Left lobe of liver (tissue), 2 donors: Measurements from ENCODE around the gene TMEM239. TPM values are rescaled to one million over a fixed set of nuclear protein-coding genes. Genes with fewer than 3 reads are reported as not detected.
"Not testable (repeated sequence)": the region's sequence is repeated elsewhere in the genome, so short reads cannot be mapped to it uniquely, and the experiment has no call there.

ENCODE experiments used
- ATAC-seq: fragments of 200-7000 bp; cut with Tn5 transposase; one replicate; pipeline ENCODE4 v1.9.1; 2020; ENCODE audit warnings: mild to moderate bottlenecking, moderate library complexity
- DNase-seq: peaks from one replicate; pipeline ENCODE4 v3.0.0-alpha.2; 2020; ENCODE audit warnings: low spot score
- total RNA-seq: library from RNA; stranded (reverse); gene quantifications from one replicate; pipeline ENCODE4 v1.2.1, GENCODE V29; 2021
- donor health status: DM: no; HTN: no; CAD: no; lungs with moderate emphysema.
- donor health status: DM: no; HTN: yes; CAD: no.

TMEM239 gene
- total RNA-seq, 1 donor from 2014 or later, result not detected

DNA sequence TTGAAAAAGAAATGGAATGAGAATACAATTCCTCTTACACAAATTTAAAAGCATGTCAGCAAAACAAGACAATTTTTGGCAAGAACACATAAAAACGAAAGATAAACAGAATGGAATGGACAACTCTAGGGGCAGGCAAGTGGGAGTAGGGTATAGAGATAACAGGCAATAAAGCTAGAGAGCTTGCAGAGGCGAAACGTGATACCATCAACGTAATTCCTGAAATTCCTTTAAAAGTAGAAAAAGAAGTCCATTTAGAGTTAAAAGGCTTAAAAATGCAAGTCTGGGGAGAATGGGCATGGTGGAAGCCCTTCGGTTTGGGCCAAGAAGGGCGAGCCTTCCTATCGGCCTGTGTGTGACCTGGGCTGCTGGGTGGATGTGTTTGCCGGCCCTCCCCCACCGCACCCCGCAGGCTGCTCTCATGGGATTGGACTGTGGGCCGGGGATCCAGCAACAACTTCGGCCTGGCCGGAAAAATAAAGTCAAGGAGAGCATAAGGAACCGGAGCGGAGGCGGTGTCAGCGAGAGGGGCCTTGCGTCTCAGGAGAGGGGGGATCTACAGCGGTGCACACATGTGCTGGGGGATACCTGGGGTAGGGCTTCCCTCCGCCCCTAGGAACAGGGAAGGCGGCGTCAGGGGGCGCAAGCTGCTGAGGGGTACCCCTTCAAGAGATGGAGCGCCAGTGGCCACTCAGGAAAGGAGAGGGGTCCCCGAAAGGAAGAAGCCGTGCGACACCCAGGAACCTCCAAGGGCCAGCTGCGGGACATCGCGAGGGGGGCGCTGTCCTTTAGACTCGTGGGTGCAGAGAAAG lies 4.1 kb downstream of the TMEM239 start:
- DNase-seq, result peak; percentile 33
- no peak for ATAC-seq

DNA sequence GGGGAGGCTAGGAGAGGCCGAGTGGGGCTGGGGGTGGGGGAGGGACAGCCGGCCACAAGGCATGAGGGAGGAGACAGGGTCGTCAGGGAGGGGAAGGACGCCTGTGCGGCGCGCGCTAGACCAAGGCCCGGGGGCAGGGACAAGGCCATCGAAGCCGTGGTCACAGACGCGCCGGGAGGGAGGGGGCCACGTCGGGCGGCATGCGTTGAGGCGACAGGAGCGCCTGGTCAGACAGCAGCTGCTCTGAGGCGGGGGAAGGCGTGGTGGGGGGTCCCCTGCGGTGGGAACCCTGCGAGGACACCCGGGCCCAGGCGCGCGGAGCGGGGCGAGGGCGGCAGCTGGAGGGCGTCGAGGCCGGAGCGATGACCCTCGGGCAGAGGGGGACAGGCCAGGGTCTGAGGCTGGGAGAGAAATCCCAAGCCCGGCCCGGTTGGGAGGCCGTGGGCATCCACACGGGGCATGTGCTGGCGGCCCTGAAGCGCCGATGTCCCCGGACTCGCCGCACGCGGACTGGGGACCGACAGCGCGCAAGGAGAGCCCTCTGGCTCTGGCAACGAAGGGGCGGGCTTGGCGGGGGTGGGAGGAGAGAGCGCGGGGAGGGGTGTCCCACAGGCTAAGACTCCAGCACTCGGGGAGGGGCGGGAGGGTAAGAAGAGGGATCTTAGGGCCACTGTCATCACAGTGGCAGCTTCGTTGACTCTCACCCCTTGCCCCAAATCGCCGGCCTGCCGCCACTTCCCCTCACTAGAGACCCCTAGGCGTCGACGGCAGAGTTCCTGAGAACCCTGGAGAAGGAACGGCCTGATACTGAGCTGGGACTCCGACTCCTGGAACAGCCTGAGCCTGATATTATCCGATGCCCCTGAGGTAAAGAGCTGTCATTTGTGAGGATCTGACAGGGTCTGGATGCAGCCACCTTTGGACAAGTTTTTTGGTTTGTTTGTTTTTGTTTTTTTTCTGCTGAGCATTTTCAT lies 5.0 kb downstream of the TMEM239 start:
- ATAC-seq, result no peak

DNA sequence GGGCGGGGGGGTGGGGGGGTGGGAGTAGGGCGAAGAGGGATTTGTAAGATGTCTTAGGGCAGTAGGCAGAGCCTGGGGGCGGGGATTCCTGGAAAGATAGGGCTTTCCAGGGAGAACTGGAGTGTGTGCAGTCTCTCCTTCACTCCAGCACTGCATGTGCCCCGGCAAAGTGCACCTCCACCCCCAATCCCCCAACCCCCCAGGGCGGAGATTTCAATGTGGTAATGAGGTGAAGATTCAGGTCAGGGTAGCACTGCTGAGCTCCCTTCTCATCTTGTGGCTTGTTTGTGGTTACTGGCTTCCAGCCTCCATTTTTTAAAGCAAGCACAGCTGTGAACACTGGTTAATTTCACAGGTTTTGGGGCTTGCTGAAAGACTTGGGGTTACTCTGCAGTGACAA lies 5.9 kb downstream of the TMEM239 start:
- ATAC-seq (no peak), DNase-seq (peak; percentile 3)

More for the DNA sequence above, 5.0 kb downstream of the TMEM239 start:
- DNase-seq, result peak; percentile 39

DNA sequence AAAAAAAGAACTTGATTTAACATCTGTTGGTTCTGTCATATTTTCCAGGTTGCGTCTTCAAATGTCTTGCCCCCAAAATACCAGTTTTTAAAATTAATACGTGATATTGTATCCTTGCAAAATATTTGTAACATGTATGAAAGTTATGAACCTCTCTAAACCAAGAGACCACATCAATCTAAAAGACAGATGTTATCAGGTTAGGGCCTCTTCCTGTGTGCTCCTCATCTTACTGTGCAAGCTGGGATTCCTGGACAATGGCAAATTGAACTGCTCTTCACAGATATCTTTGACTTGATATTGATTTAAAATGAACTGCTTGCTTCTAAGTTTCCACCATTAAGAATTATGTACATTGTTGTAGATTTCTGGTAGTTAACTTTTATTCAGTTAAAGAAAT lies 9.6 kb downstream of the TMEM239 start:
- ATAC-seq (no peak), DNase-seq (no peak)

DNA sequence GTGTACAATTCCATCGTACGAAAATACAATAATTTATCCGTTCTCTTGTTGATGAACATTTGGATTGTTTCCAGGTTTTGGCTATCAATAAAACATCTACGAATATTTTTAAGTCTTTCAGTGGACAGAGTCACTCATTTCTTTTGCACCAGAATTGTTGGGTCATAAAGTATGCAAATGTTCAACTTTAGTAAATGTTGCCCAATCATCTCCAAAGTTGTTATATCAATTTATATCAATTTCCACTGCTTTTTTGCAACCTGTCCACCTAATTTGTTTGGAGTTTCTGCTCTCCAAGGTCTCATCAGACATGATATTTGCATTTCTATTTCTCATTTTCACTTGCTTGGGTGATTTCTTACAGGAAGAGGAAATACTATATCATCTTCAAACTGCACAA lies 10.5 kb downstream of the TMEM239 start:
- DNase-seq, result no peak
- no peak for ATAC-seq

DNA sequence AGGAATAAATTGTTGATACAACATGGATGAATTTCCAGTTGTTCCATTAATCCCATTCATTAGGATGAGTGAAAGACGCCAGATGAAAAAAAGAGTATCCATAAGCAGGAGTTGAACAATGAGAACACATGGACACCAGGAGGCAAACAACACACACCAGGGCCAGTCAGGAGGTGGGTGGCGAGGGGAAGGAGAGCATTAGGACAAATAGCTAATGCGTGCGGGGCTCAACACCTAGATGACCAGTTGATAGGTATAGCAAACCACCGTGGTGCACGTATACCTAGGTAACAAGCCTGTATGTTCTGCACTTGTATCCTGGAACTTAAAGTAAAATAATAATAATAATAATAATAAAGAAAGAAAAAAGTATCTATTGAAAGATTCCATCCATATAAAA lies 13.2 kb downstream of the TMEM239 start:
- DNase-seq, result peak; percentile 8

DNA sequence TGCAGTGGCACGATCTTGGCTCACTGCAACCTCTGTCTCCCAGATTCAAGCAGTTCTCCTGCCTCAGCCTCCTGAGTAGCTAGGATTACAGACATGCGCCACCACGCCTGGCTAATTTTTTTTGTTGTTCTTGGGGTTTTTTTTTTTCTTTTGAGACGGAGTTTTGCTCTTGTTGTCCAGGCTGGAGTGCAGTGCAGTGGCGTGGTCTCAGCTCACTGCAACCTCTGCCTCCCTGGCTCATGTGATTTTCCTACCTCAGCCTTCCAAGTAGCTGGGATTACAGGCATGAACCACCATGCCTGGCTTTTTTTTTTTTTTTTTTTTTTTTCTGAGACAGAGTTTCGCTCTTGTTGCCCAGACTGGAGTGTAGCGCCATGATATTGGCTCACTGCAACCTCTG lies 15.0 kb downstream of the TMEM239 start:
- peak; percentile 1 for DNase-seq
- ATAC-seq, result not testable (repeated sequence)

More for the DNA sequence above, 13.2 kb downstream of the TMEM239 start:
- ATAC-seq, result no peak

DNA sequence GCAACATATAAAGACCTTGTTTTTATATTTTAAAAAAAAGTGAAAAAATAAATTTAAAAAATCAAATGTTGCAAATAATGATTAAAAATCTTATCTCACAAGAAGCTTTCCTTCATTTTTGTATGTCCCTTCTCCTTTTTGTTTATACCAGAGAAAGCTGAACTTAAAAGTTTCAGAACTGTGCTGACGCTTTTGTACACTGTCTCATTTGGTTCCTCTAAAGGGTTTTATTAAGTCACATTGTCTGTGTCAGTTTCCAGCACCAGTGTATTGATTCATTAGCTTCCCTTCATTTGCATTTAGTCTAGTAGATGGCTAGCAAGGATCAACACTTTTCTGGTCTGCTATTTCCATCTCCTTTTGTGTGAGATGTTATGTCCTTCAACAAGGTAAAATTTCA lies 17.6 kb downstream of the TMEM239 start:
- DNase-seq (no peak), ATAC-seq (no peak)

DNA sequence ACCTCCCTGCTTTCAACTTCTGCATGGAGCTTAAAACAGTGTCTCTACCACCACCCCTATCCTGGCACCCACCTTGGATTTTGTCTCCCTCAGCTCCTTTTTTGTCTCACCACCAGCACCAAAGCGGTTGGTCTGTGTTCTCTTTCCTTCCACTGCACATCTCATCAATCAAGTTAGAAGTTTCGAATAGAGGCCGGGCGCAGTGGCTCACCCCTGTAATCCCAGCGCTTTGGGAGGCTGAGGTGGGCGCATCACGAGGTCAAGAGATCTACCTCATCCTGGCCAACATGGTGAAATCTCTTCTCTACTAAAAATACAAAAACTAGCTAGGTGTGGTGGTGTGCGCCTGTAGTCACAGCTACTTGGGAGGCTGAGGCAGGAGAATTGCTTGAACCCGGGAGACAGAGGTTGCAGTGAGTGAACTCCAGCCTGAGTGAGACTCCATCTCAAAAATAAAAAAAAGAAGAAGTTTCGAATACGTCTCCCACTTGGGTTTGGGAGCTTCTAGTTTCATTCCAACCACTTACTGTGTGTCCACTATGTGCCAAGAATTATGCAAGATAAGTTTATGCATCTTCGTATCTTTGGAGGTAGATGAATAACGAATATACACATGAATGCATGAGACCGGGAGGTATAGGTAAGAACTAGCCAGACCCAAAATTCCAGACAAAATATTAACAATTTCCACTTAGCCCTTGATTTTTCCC lies 18.4 kb downstream of the TMEM239 start:
- no peak for ATAC-seq
- DNase-seq, result no peak

DNA sequence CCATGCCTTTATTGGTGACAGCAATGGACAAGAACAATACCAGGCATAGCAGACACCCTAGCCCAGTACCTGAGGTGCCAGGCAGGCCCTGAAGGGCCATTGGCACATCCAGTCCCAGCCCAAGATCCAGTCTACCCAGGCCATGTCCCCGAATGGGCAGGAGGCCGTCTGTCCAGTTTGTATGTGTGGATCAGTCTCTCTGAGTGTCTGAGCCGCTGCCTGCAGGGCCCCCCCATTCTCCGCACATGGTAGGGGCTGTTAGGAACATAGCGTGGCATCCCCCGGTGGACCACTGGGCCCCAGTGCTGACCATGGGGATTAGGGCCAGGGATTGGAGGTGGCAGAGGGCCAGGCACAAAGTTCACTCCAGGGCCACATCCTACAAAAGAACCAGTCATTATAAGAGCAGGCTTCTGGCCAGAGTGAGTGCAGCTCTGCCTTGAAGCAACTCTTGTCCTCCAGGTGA lies 19.2 kb downstream of the TMEM239 start:
- no peak for DNase-seq
- no peak for ATAC-seq

DNA sequence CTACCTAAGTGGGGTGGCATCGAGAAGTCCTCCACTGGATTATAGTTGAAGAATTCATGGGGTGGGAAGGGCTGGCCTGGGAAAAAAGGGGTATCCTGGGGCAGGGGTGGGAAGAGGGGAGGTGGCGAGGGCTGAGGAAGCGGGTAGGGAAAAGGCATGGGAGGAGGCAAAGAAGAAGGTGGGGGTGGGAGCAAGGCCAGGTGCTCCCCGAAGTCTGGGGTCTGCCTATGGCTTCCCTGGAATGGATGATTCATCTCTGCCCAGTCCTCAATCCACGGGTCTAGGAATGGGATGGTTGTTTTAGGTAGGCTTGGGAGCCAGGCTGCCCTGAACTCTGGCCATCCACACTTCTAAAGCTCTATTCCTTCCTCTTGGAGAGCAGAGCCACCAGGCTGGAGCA lies 19.9 kb downstream of the TMEM239 start:
- ATAC-seq (no peak), DNase-seq (no peak)

DNA sequence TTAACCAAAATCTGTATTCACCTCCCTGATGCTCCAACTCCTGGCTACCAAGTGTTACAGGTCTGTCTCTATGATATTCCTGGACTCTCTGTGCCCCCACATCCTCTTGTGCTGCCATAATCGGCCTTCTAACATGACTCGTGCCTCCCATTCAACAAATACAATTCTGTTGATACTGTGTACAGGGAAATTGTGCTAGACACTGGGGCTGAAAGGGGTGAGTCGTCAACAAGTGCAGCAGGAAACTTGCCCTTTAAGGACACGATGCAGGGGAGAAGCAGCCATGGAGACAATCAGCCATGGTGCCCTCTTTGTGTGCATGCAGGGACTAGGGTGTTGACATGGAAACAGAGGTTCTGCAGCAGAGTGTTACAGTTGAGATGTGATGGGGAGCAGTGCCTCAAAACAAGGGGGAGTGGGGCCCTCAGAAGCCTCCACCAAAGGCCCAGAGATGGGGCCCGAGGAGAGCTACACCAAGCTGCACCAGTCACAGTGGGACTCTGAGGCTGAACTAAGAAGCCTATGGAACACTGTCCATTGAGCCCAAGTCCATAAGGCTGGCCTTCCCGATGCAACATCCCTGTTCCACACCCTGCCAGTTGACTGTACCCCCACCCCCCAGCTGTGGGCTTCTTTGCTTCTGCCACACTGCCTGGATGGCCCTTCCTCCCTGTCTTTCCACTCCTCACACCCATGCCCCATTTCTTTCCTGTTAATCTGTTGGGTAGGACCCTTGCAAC lies 21.2 kb downstream of the TMEM239 start:
- DNase-seq (peak; percentile 10), ATAC-seq (no peak)

DNA sequence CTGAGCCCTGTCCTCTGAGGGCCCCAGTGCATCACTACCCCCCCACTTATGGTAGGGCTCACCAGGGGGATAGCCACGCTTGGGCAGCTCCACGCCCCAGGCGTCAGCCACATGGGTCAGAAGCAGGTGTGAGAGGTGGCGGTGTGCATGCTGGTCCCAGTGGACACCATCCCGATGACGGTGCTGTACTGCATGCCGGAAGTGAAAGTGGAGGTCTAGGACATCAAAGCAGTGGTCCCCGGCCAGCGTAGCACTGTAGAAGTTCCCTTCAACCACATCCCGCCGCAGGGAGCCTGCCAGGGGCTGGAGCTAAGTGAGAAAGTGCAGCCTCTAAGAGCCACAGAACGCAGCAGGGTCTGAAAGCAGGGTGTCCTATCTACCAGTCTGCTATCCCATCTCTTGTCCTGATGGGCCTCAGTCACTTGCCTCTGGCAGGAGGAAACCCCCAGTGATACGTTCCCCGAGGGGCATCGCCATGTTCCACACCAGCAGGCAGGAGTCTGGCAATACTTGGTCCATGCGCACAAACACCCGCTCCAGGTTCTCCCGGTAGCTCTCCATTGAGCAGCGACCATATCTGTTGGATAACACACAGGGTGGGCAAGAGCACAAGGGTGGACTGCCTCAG lies 22.1 kb downstream of the TMEM239 start:
- no peak for ATAC-seq
- DNase-seq, result no peak

DNA sequence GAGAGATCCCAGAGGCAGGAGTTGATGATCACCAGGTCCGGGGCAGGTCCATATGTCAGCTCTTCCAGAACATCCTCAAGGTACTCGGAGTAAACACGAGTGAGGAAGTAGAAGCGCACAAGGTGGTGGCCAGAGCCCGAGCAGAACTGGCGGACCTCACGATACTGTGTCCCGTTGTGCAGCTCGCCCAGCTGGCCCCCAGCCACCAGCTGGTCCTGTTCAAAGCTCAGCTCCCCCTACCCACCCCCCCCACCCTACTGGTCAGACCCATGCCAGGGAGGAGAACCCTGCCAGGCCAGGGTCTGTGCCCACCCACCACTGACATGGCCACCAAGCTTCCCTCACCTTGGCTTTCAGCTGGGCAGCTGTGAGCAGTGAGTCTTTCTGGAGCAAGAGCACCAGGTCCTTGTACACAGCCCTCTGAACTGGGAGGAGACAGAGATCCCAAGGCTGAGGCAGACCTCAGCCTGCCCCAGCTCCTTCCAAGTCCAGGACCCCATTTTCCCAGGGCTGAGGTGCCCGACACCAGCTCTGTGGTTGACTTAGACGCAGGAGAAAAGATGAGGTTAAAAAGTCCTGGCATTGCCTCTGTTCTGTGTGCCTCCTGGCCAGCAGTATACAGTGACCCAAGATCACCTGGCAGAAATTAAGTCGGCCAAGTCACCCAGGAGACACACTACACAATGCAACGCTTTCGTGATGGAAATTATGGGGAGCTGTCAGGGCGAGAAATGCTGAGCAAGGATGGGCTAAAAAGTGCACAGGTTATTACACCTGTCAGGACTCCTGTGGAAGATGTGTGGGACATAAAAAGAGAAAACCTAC lies 22.9 kb downstream of the TMEM239 start:
- ATAC-seq (no peak), DNase-seq (no peak)

DNA sequence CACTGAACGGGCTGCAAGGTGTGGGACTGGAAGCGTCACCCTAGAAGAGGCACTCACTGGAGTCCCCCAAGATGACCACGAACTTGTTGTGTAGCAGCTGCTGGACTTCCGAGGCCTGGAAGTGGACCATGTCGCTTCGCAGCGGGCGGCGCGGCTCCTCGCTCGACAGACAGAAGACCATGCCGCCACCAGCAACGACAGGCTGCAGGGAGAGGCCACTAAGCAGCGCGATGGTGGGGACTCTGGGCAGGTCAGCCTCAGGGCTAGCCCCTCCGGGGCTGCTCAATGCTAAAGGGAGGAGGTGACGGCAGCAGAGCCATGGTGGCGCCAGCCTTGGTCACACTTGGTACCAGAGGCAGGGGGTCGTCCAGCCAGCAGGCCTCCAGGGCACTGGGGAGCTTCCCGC lies 23.6 kb downstream of the TMEM239 start:
- no peak for DNase-seq
- ATAC-seq, result no peak

DNA sequence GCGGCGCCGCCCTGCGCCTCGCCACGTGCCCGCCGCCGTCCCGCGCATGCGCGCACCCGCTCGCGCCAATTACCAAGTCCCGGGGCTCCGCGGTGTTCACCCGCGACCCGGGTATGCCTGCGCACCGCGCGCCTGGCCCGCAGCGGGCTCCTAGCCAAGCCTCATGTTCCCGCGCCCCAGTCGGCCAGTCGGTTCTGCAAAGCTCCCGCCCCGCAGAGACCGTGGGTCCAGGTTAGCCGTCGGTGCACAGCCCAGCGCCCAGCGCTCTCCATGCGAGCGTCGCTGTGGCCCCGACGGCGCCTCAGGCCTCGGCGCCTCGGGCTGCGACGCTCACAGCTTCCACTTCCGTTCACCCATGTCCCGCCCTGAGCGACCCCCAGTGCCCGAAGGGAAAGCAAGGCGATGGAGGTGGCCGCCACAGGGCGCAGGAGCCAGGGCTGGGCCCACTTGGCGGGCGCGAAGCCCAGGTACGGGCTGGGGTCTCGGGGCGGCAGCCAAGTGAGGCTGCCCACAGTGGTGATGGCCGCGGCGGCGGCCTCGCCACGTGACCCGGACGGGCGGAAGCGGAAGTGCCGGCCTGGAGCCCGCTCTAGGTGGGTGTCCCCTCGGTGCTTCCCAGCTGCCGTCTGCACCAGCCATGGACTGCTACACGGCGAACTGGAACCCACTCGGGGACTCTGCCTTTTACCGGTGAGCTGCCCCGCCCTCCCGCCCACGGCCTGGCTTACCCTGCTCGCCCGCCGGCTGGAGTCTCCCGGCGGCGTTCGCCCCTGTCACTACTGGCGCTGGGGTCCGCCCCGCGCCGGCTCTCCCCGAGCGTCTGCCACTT lies 24.2 kb downstream of the TMEM239 start, which contains the start of the genes PCED1A and VPS16:
Gene PCED1A (minus strand): TSS at position 518 of the 829 bp plus-strand sequence. CDS start 743 bp downstream, outside the sequence.
Gene VPS16 (plus strand): TSS at position 608 of the 829 bp plus-strand sequence. CDS start 30 bp downstream, at position 638.
- ATAC-seq, result peak; percentile 97
- DNase-seq, result peak; percentile 89

DNA sequence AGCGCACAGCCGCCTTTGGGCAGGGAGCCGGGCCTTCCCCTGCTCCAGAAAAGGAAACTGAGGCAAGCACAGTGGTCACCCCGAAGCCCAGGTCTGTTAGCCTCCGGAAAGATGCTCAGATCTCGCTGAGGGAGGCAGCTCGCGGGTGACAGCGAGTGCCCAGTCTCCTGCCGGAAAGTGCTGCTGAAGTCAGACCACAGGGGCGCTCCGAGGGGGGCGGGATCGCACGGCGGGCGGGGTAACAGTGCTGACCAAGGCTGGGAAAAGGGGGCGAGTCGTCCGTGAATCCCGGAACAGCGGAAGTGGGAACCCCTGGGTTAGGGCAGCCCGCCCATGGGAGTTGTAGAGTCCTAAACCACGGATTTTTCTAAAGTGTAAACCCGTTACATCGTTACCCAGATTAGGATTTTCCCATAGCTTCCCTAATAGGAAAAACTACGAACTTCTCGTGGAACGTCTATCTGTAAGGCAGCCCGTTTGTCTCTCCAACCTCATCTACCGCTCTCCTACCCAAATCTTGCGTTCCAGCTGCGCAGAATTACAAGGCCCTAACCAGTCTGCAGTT lies 24.9 kb downstream of the TMEM239 start:
- ATAC-seq, result peak; percentile 55
- DNase-seq, result peak; percentile 58
